GM19238 (cell line): ENCODE measurements around the gene ZFY.

ENCODE experiments used
- DNase-seq: peaks from one replicate; pipeline ENCODE4 v3.0.0; 2011; ENCODE audit warnings: low spot score; ENCODE audit not compliant: insufficient read length

ZFY gene

GRCh38 chrY:2934861-2935715 lies at the start of gene ZFY:
Gene ZFY, plus strand, starts transcription at chrY:2935381. Its CDS starts 18,556 bp downstream, at chrY:2953937.
- no peak for DNase-seq

GRCh38 chrY:2885880-2886279 lies 49.3 kb upstream of the ZFY start:
- DNase-seq = no peak

GRCh38 chrY:2887386-2887785 lies 47.8 kb upstream of the ZFY start:
- DNase-seq = no peak

- DNase-seq = no peak
Observed at GRCh38 chrY:2887955-2888354, 47.2 kb upstream of the ZFY start.

- no peak for DNase-seq
Observed at GRCh38 chrY:2893471-2893870, 41.7 kb upstream of the ZFY start.

- no peak for DNase-seq
Observed at GRCh38 chrY:2896050-2896449, 39.1 kb upstream of the ZFY start.

GRCh38 chrY:2907356-2907755 lies 27.8 kb upstream of the ZFY start:
- DNase-seq = no peak

- DNase-seq = no peak
Observed at GRCh38 chrY:2913066-2913815, 21.9 kb upstream of the ZFY start.

GRCh38 chrY:2934078-2934477 lies 1.1 kb upstream of the ZFY start:
- no peak for DNase-seq

- DNase-seq = no peak
Observed at GRCh38 chrY:2935716-2936435, 695 bp downstream of the ZFY start.

GRCh38 chrY:2936436-2936750 lies 1.2 kb downstream of the ZFY start:
- DNase-seq = no peak

GRCh38 chrY:2937149-2937548 lies 2.0 kb downstream of the ZFY start:
- DNase-seq = no peak

- DNase-seq = no peak
Observed at GRCh38 chrY:2949590-2950252, 14.5 kb downstream of the ZFY start.

- DNase-seq = no peak
Observed at GRCh38 chrY:2950655-2951054, 15.5 kb downstream of the ZFY start.

- no peak for DNase-seq
Observed at GRCh38 chrY:2952912-2953311, 17.7 kb downstream of the ZFY start.

GRCh38 chrY:2954735-2955134 lies 19.6 kb downstream of the ZFY start:
- no peak for DNase-seq

- DNase-seq = no peak
Observed at GRCh38 chrY:2955561-2955960, 20.4 kb downstream of the ZFY start.

- DNase-seq = no peak
Observed at GRCh38 chrY:2962061-2962460, 26.9 kb downstream of the ZFY start.

- DNase-seq = no peak
Observed at GRCh38 chrY:2964814-2965213, 29.6 kb downstream of the ZFY start.

- DNase-seq = no peak
Observed at GRCh38 chrY:2965629-2966028, 30.4 kb downstream of the ZFY start.

- DNase-seq = no peak
Observed at GRCh38 chrY:2969561-2969960, 34.4 kb downstream of the ZFY start.

GRCh38 chrY:2972708-2973107 lies 37.5 kb downstream of the ZFY start:
- DNase-seq = no peak
